Activated CD8-positive, alpha-beta memory T cell treated with anti-CD3 and anti-CD28 coated beads for 1 hour (primary cell): ENCODE results near the gene P3H3.

Experiments
- DNase-seq, 2 donors: peaks; one replicate each; pipeline ENCODE4 v3.0.0-alpha.2; 2020; ENCODE audit warnings: low read depth in 1 of 2; ENCODE audit errors: extremely low read depth in 1 of 2

Gene P3H3

DNA sequence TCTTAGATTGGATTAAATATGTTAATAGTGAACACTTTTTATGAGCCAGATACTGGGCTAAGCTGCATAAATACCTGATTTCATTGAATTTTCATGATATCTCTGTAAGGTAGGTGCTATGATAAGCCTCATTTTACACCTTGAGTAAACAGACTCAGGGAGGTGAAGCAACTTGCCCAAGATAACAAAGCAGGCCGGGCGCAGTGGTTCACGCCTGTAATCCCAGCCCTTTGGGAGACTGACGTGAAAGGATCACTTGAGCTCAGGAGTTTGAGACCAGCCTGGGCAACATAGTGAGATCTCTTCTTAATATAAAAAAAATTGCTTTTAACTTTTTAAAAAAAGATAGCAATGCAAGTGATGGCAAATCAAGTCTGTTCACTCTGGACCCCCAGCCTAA lies 13.9 kb downstream of the P3H3 start:
- no peak for DNase-seq

- no peak for DNase-seq
These were observed 15.1 kb downstream of the P3H3 start for GRCh38 chr12:6843118-6843902.

GRCh38 chr12:6845395-6845794 lies 17.2 kb downstream of the P3H3 start:
- no peak for DNase-seq

DNA sequence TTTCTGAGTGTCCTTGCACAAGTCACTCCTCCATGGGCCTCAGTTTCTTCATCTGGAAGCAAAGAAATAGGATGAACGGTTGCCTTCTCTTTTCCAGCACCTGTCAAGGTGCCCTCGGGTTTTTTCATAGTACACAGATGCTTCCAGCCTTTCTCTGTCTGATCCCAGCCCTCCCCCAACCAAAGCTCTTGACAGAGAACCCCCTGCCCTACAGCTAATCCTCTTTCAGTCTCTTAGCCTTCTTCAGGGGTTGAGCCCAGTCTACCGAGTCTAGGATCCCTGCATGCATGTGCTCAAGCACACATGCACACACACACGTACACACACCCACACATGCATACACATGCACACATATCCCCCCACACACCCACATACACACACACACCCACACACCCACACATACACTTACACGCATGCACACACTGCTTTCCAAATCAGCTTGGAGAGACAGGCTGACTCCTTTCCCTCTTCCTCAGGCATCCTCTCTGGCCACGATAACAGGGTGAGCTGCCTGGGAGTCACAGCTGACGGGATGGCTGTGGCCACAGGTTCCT lies 18.2 kb downstream of the P3H3 start:
- DNase-seq = no peak

- no peak for DNase-seq
These were observed 19.5 kb downstream of the P3H3 start for GRCh38 chr12:6847676-6848075.

- no peak for DNase-seq
These were observed 21.2 kb downstream of the P3H3 start for GRCh38 chr12:6849427-6849826.

- DNase-seq = no peak
These were observed 21.9 kb downstream of the P3H3 start for GRCh38 chr12:6849976-6850560.

GRCh38 chr12:6850796-6851152 lies 22.6 kb downstream of the P3H3 start:
- DNase-seq = no peak

DNA sequence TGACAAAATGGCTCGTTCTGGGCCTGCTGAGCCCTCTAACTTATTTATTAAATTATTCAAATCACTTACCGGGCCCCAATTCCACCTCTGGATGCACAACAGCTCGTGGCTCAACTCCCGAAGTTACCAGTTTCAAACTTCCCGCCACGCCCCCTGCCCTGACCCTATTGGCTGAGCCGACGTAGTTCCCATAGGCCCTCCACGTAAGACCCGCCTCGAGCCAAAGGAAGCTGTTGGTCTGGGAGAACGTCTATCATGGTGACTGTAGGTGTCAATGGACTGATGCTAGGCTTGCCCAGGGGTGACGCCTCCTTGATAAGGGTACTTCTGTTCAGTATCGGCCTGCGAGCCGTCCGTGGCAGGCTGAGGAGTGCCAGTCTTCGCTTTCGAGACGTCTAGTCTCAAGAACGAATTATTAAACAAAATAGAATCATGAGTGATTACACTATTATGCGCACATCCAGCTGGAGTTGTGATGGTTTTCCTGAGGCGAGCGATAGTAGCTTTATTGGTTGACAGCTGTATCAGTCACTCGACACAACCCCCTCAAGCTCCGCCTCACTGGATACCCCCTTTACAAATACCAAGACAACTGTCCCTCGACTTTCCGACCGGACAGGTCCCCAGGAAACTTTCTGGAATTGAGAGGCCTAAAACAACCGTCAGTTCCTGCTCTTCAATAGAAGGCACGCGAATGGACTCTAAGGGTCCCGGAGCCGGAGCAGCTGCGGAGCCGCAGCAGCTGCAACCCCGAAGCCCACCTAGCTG lies 23.1 kb downstream of the P3H3 start, which contains the start of gene CDCA3:
Gene CDCA3, minus strand, starts transcription at position 134 of the 768 bp plus-strand sequence. CDS start 334 bp downstream, outside the sequence.
- DNase-seq = peak; percentile 80 to 84

- DNase-seq = peak; percentile 95
These were observed 23.9 kb downstream of the P3H3 start, which contains the start of gene USP5 for GRCh38 chr12:6851921-6852650. USP5 (plus strand) TSS chr12:6852150; CDS start chr12:6852180, 30 bp downstream.

- DNase-seq = no peak
These were observed 24.6 kb downstream of the P3H3 start for GRCh38 chr12:6852651-6853354.

DNA sequence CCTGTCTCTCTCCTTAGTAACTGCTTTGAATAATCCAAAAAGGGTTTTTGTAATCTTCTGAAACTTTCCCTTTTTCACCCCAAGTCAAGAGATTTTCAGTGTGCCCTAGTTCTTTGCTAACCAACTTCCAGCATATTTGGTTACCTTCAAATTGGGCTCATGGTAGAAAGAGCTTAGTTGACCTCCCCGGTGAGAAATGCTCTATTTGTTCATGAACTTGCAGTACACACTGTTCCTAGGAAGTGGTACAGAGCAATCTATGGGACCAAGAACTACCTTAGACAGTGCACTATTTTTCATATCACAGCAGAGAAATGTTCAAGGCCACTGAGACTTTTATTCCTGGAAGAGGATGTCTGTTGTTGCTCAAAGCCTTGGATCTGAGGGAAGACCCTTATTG lies 25.4 kb downstream of the P3H3 start:
- no peak for DNase-seq

DNA sequence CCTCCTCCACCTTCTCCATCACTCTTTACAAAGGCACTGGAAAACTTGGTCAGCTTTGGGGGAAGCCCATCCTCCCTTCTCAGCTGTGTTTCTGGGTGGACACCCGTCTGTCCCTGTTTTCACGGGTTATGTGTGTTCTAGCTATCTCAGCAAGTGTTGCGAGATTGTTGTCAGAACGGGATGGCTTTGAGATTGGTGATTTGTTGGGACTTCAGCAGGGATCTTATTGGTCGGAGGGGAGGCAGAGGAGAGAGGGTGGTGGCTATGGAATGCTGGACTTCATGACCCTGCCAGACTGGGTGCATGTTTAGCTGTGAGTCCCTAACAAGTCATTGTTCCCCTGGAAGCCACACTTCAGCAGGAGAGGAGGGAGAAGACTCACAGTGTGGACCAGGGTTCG lies 25.8 kb downstream of the P3H3 start:
- DNase-seq = no peak

DNA sequence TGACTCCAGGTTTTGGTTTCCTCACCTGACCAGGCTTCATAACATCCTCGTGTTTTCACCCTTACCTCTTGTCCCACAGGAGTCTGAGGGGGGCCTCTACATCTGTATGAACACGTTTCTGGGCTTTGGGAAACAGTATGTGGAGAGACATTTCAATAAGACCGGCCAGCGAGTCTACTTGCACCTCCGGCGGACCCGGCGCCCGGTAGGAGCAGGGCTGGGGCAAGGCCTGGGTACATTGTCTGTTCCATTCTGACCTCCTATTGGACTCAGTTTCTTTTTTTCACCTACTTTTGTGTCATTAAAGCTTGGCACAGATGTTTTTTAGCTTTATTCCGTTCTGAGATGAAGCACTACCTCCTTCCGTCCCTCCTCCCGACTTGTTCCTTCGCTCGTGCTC lies 27.1 kb downstream of the P3H3 start:
- no peak for DNase-seq

GRCh38 chr12:6858799-6859198 lies 30.6 kb downstream of the P3H3 start:
- no peak for DNase-seq

- no peak for DNase-seq
These were observed 31.9 kb downstream of the P3H3 start for GRCh38 chr12:6860116-6860515.

GRCh38 chr12:6860942-6861341 lies 32.7 kb downstream of the P3H3 start:
- DNase-seq = no peak

DNA sequence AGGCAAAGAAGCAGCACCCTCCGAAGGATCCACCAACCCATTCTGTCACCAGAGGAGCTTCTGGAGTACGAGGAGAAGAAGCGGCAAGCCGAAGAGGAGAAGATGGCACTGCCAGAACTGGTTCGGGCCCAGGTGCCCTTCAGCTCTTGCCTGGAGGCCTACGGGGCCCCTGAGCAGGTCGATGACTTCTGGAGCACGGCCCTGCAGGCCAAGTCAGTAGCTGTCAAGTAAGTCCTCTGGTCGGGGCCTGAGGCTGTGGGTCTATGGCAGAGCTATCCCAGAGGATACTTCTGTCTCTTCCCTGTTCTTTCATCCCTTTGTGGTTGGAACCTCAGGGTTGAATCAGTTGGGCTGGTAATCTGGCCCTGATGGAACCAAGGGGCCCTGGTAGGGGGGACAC lies 33.2 kb downstream of the P3H3 start:
- no peak for DNase-seq

GRCh38 chr12:6863033-6863432 lies 34.8 kb downstream of the P3H3 start:
- no peak for DNase-seq
